Hindlimb muscle (tissue), 1 donor: Measurements from ENCODE around the gene GPLD1. TPM values are rescaled to one million over a fixed set of nuclear protein-coding genes. Genes with fewer than 3 reads are reported as not detected.
"Not testable (repeated sequence)": the region's sequence is repeated elsewhere in the genome, so short reads cannot be mapped to it uniquely, and the experiment has no call there.

ENCODE experiments used
- DNase-seq: peaks from one replicate; pipeline ENCODE4 v3.0.0-alpha.2; 2013
- polyA plus RNA-seq: library from polyadenylated mRNA; unstranded; fragments of 120-200 nt; gene quantifications from one replicate; pipeline ENCODE4 v1.2.1, GENCODE V29; 2013; ENCODE audit not compliant: insufficient read length

The GPLD1 gene, protein sequence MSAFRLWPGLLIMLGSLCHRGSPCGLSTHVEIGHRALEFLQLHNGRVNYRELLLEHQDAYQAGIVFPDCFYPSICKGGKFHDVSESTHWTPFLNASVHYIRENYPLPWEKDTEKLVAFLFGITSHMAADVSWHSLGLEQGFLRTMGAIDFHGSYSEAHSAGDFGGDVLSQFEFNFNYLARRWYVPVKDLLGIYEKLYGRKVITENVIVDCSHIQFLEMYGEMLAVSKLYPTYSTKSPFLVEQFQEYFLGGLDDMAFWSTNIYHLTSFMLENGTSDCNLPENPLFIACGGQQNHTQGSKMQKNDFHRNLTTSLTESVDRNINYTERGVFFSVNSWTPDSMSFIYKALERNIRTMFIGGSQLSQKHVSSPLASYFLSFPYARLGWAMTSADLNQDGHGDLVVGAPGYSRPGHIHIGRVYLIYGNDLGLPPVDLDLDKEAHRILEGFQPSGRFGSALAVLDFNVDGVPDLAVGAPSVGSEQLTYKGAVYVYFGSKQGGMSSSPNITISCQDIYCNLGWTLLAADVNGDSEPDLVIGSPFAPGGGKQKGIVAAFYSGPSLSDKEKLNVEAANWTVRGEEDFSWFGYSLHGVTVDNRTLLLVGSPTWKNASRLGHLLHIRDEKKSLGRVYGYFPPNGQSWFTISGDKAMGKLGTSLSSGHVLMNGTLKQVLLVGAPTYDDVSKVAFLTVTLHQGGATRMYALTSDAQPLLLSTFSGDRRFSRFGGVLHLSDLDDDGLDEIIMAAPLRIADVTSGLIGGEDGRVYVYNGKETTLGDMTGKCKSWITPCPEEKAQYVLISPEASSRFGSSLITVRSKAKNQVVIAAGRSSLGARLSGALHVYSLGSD
- 2.4 TPM for polyA plus RNA-seq

DNA sequence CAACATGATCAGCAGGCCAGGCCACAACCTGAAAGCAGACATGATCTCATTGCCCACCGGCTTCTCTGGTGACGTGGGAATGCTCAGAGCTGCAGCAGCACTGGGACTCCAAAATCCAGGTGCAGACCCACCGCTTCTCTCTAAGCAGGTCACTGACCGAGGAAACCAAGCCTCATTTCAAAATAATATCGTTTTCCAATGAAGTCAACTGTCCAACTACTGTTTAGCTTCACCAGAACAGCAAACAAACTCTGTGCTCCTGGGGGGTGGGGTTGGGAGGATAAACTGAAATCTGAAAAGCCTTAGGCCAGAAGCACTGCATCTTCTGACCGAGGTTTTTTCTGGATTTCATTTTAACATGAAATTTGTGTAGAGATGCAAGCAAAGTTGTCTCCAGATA lies at the start of gene GPLD1:
GPLD1 (minus strand) TSS at position 109 of the 400 bp plus-strand sequence; CDS start at position 42, 67 bp downstream.
- DNase-seq, result no peak

DNA sequence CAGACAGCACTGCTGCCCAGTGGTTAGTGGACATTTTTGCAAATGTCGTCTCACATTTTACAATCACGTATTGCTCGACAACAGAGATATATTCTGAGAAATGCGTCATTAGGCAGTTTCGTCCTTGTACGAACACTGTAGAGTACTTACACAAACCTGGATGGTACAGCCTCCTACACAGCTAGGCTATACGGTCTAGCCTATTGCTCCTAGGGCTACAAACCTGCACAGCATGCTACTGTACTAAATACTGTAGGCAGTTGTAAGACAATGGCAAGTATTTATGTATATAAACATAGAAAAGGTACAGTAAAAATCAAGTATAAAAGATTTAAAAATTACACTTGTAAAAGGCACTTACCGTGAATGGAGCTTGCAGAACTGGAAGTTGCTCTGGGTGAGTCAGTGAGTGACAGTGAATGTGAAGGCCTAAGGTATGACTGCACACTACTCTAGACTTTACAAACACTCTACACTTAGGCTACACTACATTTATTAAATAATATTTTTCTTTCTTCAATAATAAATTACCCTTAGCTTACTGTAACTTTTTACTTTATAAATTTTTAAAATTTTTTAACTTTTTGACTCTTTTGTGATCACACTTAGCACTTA lies 48.5 kb upstream of the GPLD1 start:
- DNase-seq, result no peak

DNA sequence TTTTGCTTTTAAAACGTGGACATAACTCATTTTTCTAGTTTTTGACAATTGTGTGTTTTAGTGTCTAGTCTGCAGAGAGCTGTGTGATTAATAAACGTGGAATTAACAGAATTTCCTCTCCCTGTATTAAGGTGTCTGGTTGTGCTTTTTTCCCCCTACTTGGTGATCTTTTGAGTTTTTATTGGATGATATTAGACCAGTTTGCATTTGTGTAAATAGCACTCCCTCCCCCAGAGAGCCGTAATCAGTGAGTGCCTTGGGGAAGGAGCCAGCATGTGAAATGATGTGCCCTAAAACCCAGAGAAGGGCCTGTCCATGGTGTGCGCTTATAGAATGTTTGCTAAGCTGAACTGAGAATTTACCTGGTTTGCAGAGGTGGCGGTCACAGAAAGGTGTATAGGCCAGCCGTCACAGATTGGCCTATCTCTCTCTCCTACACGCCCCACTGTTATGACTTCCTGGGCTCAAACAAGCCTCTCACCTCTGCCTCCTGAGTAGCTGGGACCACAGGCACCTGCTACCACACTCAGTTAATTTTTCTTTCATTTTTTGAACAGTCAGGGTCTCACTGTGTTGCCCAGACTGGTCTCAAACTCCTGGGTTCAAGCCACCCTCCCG lies 47.8 kb upstream of the GPLD1 start:
- DNase-seq, result no peak

DNA sequence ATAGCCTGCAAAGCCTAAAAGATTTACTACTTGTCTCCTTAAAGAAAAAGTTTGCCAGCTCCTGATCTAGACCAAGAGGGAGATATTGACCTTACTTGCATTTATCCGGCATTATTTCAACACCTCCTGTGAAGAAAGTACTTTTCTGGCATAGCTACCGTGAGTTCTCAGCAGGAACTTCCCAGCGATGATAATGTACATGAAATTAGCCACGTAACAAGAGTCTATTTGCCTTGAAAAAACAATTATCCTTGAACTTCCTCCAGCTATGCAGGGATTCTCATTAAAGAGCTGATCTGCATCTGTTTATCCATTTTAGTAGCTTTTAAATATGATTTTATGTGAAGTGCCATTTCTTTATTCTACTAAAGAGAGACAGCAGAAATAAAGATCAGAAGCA lies 47.1 kb upstream of the GPLD1 start:
- peak; percentile 10 for DNase-seq

DNA sequence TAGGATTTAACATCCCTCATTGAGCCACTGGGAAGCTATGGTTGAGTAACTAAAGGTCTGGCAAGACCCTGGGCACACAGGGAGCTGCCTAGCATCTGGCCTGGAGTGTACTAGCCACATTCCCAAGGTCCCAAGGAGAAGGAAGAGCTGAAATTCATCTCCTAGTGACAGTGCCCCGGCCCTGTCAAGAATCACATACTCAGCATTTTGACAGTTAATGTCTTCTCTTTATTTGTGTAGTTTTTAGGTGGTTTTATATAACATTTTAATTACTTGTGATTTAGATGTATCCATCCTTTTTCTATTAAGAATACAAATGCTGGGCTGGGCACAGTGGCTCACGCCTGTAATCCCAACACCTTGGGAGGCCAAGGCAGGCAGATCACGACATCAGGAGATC lies 45.8 kb upstream of the GPLD1 start:
- DNase-seq, result no peak

DNA sequence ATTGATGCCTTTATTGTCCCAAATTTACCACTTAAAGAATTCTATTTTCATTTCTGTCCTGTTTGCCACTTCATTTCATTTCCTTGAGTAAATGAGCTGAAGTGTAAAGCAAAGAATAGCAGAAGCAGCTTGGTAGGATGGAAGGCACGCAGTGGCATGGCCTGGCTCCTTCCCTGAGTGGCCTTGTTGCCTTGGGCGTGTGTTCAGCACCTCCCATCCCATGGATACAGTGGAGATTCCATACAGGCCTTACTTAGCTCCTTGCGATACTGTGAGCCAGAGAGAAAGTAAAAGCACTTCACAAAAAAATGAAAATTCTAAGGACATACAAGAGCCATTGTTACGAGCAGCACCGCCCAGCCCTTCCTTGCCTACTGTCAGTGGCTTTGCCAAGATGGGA lies 45.0 kb upstream of the GPLD1 start:
- DNase-seq, result no peak

DNA sequence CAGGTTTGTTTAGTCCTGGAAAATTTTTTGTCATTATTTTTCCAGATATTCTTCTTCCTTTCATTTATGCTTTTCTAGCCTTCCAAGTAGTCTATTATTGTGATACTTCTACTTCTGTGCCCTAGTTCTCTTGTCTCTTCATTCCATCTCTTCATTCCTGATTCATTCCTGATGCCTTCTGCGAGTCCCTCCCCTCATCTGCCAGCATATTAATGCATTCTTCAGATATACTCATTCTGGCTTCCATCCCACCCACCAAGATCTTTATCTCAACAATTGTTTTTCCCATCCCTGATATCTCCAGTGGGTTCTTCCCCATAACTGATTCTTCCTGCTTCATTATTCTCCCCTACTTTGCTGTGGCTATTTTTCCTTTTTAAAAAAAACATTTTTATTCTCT lies 40.6 kb upstream of the GPLD1 start:
- DNase-seq, result no peak

DNA sequence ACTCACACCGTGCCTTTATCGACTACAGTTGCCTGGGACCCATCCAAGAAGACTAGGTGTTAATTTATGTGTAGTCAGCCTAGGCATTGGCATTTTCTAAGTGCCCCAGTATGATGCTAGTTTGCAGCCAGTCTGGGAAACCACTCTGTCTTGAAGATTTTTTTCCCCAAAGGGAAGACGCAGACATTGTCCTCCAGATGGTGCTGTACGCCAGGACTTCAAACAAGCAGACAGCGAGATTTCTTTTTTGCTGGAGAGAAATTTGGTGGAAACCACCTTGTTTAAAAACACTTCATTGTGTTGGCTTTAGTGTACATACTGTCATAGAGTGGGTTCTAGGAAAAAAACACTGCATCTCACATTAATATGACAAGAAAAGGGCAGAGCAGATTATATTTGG lies 35.4 kb upstream of the GPLD1 start:
- no peak for DNase-seq

DNA sequence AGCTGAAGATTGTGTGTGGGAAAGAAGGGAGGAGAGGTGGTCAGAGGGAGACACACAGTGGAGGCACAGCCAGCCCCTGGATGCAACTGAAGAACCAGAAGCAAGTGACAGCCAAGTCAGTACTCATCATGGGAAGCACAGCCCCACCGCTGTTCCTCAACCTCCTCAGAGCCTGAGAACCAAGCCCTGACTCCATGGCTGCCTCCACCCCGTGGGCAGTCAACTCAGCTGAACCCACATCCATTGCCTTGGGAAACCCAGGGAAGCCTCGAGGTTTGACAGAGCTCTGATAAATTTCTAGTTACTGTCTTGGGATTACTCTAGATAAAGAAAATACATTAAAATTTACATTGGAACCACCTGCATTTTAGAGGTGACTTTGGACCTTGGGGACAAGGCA lies 35.0 kb upstream of the GPLD1 start:
- no peak for DNase-seq

DNA sequence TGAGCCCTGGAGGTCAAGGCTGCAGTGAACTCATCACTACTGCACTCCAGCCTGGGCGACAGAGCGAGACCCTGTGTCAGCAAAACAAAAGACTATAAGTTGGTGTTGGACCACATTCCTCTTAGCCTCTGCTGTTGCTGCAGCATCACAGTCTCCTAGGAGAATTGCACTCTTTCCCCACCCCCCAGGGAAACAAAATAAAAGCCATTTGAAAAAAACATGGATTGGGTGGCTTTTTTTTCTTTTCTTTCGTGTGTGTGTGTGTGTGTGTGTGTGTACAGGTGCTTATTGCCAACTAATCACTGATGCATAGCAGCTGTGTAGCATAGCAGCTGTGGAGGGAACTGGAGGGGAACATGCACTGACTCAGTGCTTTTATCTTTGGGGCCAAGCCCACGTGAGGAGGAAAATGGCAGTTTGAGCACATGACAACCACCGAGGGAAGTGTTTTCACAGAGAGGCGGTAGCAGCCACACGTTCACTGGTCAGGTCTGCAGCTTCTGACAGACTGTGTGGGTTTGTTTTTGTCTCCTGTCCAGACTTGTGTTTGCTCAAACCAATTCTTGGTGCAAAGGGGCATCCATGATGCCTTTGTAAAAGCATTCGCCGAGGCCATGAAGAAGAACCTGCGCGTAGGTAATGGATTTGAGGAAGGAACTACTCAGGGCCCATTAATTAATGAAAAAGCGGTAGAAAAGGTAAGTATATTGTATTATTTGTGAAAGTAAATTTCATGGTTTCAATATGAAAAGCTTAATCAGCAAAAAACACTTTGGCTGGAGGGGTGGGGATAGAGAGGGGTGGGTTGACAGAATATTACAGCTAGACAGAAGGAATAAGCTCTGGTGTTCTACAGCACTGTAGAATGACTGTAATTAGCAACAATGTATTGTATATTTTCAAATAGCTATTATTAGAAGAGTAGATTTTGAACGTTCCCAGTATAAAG lies 33.1 kb upstream of the GPLD1 start:
- DNase-seq, result no peak

DNA sequence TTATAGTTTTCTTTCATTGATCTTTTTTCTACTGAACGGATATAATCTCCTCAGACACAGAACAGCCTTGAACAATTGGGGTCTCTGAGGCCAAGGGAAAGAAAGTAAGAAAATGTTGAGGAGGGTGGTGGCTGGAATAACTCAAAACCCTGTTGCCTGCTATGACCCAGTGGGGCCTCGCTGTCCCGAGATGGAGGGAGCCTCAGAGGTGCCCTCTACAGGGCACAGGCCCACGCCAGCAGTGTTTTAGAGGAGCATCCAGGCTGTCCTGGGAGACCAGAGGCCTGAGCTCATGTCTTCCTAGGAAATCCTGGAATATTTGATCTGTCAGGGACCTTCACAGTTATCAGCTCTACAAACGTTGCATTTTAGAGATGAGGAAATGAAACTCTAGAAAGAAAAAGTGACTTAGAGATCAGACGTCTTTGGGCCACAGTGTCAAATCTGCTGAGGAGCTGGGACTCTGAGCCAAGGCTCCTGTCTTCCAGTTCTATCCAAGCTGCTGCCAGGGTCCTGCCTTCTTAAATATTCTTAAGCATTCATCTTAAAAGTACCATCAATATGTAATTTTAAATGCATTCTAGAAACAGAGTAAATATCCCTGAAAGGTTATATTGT lies 31.7 kb upstream of the GPLD1 start:
- DNase-seq, result no peak

DNA sequence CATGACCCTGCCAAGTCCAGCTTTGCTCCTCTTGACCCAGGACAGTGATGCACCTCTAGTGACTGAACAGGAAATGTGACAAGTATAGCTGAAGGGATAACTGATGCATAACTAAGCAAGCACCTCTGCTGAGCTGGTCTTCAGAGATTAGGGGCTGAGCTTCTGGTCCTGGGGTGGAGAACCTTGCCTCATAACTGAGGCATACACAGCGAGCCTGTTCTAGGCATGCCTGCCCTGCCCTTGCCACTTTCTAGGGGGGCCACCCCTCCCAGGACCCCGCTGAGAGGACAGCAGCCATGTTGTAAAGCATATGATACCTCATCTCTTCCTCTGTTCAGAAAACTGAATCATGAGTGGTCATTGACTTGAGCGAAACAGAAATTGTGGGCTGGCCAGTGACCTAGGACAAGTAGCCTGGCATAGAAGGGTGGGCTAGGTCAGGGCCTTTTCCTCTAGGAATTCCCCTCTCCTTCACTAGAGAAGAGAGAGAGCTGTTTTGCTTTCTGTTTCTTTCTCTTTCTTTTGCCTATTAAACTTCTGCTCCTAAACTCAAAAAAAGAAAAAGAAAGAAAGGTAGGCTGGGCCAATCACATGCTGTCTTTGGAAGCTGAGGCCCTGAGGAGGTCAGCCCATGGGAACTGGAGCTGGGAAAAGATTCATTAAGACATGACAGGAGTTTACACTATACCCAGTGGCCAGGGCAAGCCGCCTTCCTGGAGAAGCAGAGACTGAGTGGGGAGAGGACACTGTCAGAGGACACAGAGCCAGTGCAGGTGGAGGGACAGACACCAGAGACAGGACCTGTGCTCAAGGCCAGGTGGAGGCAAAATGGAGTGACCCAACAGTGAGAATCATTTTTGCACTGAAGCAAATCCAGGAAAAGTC lies 28.5 kb upstream of the GPLD1 start:
- no peak for DNase-seq

DNA sequence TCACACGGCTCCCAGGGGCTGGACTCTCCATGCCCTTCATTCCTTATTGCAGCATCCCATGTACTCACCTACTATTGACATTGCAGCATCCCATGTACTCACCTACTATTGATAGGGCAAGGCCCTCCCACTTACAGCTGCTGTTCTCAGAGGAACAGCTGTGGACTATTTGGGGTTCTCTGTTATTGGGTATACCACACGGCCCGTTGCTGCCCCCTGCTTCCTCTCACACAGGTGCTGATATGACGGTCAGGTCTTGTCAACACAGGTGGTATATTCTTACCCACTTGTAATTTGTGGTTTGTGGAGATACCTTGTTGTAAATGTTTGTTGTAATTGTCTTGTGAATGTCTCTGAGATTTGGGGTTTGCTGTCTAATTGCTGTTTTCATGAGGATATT lies 24.2 kb upstream of the GPLD1 start:
- DNase-seq, result no peak

DNA sequence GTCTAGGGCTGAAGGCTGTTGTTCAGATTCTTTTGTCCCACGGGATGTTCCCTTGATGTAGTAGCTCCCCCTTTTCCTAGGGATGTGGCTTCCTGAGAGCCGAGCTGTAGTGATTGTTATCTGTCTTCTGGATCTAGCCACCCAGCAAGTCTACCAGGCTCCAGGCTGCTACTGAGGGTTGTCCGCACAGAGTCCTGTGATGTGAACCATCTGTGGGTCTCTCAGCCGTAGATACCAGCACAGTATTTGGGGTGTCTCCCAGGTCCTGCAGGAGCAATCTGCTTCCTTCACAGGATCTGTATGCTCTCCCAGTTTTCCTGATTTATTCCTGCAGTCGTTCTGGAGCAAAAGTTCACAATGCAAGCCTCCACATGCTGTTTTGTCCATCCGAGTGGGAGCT lies 22.6 kb upstream of the GPLD1 start:
- DNase-seq, result not testable (repeated sequence)

DNA sequence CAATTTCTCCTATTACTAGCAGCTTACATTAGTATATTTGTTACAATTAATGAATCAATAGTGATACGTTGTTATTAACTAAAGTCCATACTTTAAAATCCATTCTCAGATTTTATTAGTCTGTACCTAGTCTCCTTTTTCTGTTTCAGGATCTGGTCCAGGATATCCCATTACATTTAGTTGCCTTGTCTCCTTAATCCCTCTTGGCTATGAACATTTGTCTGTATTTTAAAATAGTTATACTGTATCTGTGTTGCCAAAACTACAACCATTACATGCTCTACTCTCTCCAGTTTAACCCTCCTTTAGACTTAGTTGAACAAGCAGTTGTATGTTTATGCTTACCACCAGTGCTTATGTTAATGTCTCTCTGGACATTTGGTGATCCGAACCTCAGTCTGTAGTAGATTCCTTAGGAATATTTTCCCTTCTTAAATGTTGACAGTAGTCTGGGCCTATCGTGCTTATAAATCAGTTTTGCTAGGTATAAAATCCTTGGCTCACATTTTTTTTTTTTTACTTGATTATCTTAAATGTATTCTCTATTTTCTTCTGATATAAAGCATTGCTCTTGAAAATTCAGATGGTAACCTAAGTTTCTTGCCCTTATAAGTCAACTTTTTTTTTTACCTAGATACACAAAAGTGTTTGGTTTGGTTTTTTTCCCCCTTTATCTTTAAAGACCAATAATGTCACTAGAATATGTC lies 17.6 kb upstream of the GPLD1 start:
- DNase-seq, result no peak

DNA sequence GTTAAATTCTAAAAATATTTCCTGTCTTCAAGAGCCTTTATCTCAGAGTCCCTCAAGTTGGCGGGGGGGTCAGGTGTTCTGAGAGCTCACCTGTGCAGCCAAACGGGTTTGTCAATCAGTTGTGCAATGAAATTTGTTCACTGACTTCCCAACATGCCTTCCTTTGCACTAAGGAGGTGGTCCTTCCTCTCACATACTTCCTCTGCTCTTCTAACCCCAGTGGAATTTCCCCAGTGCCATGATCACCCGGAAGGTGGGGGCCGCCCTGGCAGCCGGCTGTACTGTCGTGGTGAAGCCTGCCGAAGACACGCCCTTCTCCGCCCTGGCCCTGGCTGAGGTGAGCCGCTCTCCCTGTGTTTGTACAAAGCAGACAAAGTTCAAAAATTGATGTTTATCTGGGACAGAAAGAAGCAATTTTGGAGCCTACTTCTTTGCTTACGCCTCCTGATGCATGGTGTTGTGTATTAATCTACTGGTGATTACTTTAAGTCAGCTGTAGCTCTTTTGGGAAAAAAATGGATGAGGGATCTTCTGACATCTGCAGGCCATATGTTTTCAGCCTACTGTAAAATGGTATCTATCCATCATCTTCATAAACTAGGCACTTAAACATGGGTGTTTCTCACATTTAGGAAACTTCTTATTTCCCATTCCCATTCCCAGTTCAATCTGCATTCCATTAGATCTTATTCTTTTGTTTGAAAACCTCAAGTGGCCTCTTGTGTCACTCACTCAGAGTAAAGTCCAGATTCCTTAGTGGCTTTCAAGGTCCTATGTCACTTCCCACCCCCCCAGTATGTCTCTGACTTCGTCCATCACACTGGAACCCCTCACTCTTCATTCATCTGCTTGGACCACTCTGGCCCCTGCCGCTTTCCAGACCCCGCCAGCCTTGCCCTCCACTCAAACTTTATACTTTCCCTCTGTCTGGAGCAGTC lies 15.5 kb upstream of the GPLD1 start:
- no peak for DNase-seq

DNA sequence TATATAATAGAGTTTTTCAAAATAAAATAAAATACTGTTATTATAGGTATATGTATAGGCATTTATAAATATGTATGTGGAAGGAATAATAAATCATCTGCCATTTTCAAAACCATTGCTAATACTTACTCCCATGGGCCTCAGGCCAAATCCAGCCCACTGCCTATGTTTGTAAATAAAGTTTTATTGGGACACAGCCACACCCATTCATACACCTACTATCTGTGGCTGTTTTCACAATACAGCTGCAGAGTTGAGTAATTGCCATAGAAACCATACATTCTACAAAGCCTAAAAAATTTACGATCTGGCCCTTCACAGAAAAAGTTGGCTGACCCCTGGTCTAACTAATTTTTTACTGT lies 14.9 kb upstream of the GPLD1 start:
- no peak for DNase-seq

DNA sequence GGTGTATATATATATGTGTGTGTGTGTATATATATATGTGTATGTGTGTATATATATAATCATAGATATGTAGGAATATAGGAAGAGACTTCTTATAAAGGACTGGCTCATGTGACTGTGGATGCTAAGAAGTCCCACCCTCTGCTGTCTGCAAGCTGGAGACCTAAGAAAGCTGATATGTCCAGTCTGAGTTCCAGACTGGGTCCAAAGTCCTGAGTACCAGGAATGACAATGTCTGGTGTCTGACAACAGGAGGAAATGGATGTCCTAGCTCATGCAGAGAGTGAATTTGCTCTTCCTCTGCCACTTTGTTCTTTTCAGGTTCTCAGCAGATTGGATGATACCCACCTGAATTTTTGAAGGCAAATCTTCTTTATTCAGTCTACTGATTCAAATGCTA lies 12.5 kb upstream of the GPLD1 start:
- DNase-seq, result no peak
